GM23248 (cell line): ENCODE data around the gene SRGAP2C.
"Not testable (repeated sequence)": the region's sequence is repeated elsewhere in the genome, so short reads cannot be mapped to it uniquely, and the experiment has no call there.

ENCODE experiments used
- EZH2 ChIP-seq: fragments of 200-600 bp; sonication (generic); IDR thresholded peaks from 2 replicates; pipeline ENCODE4 v1.6.1; 2018; ENCODE audit warnings: antibody characterized with exemption, mild to moderate bottlenecking; ENCODE audit not compliant: insufficient read depth, poor library complexity, severe bottlenecking
- EZH2phosphoT487 ChIP-seq: fragments of 200-600 bp; sonication (generic); IDR thresholded peaks from 2 replicates; pipeline ENCODE4 v1.6.1; 2018; ENCODE audit warnings: antibody characterized with exemption, moderate library complexity, mild to moderate bottlenecking, low read depth; ENCODE audit not compliant: insufficient read depth

DNA sequence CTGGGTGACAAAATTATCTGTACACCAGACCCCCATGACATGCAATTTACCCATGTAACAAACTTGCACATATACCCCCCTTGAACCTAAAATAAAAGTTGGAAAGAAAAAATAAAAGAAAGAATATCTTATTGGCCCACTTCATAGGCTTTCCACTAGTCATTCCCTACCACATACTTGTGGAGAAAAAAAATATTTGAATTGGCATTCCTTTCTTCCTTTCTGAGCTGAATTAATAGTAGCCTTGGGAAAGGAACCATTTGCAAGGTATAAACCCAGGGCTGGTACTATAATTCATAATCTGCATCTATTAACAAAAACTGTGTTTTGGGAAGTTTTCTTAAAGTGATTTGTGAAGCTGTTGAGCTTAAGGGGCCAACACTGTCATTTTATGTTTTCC, 140.0 kb downstream of the SRGAP2C start:
- TF ChIP-seq EZH2phosphoT487, EZH2: not testable (repeated sequence)
